PC-9 (cell line): Measurements from ENCODE around the gene SLC4A2.

Experiments
- EZH2 ChIP-seq: fragments of 200-600 bp; sonication (generic); IDR thresholded peaks from 2 replicates; pipeline ENCODE4 v1.8.0; 2017; ENCODE audit warnings: antibody characterized with exemption, low read depth
- TF ChIP-seq, protein P1 (sequence below): fragments of 200-600 bp; sonication (generic); conservative IDR thresholded peaks from 2 replicates; pipeline ENCODE4 v1.6.1; 2017; ENCODE audit warnings: mixed run types, antibody characterized with exemption, mild to moderate bottlenecking, moderate library complexity

- TF ChIP-seq, protein P1, sequence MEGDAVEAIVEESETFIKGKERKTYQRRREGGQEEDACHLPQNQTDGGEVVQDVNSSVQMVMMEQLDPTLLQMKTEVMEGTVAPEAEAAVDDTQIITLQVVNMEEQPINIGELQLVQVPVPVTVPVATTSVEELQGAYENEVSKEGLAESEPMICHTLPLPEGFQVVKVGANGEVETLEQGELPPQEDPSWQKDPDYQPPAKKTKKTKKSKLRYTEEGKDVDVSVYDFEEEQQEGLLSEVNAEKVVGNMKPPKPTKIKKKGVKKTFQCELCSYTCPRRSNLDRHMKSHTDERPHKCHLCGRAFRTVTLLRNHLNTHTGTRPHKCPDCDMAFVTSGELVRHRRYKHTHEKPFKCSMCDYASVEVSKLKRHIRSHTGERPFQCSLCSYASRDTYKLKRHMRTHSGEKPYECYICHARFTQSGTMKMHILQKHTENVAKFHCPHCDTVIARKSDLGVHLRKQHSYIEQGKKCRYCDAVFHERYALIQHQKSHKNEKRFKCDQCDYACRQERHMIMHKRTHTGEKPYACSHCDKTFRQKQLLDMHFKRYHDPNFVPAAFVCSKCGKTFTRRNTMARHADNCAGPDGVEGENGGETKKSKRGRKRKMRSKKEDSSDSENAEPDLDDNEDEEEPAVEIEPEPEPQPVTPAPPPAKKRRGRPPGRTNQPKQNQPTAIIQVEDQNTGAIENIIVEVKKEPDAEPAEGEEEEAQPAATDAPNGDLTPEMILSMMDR = no peak
- TF ChIP-seq EZH2 = no peak
Observed at GRCh38 chr7:151040616-151041375, 18.6 kb upstream of the SLC4A2 start.
